ENCODE data around the gene HOXC9.

- TF ChIP-seq CTCF (IDR thresholded peaks at IDR 0.05; ENCODE audit: insufficient read depth, low read length, poor library complexity, severe bottlenecking) (no peak), EZH2phosphoT487 (conservative IDR thresholded peaks at IDR 0.05; ENCODE audit: low read length) (no peak)
Measured at GRCh38 chr12:54004841-54005530, 5.0 kb downstream of the HOXC9 start.
